Keratinocyte (primary cell): ENCODE data around the gene PIGA.
"Not testable (repeated sequence)": the region's sequence is repeated elsewhere in the genome, so short reads cannot be mapped to it uniquely, and the experiment has no call there.

ENCODE experiments used
- EZH2 ChIP-seq: IDR thresholded peaks from one replicate; pipeline ENCODE4 v1.6.1; 2012; ENCODE audit warnings: inconsistent platforms, mild to moderate bottlenecking, low read length, moderate library complexity
- TF ChIP-seq, protein P1 (sequence below), 3 experiments: IDR thresholded peaks in 1 of 3; conservative IDR thresholded peaks in 1 of 3; optimal IDR thresholded peaks in 1 of 3; 2 replicates in 2 of 3; 3 replicates in 1 of 3; pipeline versions ENCODE3 to v1.5.1; 2011; ENCODE audit warnings: low read length in 3 of 3, mild to moderate bottlenecking in 3 of 3, moderate library complexity in 2 of 3, control low read depth in 1 of 3, inconsistent platforms in 1 of 3; ENCODE audit not compliant: insufficient read depth in 2 of 3; ENCODE audit errors: extremely low read depth in 1 of 3

DNA sequence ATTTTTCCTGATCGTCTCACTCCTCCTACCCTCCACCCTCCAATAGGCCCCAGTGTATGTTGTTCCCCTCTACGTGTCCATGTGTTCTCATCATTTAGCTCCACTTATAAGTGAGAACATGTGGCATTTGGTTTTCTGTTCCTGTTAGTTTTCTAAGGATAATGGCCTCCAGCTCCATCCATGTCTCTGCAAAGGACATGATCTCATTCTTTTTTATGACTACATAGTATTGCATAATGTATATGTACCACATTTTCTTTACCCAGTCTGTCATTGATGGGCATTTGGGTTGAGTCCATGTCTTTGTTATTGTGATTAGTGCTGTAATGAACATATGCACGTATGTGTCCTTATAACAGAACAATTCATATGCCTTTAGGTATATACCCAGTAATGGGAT, 29.4 kb downstream of the PIGA start:
- TF ChIP-seq, protein P1, sequence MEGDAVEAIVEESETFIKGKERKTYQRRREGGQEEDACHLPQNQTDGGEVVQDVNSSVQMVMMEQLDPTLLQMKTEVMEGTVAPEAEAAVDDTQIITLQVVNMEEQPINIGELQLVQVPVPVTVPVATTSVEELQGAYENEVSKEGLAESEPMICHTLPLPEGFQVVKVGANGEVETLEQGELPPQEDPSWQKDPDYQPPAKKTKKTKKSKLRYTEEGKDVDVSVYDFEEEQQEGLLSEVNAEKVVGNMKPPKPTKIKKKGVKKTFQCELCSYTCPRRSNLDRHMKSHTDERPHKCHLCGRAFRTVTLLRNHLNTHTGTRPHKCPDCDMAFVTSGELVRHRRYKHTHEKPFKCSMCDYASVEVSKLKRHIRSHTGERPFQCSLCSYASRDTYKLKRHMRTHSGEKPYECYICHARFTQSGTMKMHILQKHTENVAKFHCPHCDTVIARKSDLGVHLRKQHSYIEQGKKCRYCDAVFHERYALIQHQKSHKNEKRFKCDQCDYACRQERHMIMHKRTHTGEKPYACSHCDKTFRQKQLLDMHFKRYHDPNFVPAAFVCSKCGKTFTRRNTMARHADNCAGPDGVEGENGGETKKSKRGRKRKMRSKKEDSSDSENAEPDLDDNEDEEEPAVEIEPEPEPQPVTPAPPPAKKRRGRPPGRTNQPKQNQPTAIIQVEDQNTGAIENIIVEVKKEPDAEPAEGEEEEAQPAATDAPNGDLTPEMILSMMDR (optimal IDR thresholded peaks at IDR 0.05 in 1 of 3, IDR thresholded peaks at IDR 0.05 in 1 of 3, conservative IDR thresholded peaks at IDR 0.05 in 1 of 3; ENCODE audit: extremely low read depth in 1 of 3, insufficient read depth in 2 of 3, low read length in 3 of 3): not testable (repeated sequence)
- not testable (repeated sequence) for TF ChIP-seq EZH2
